Measurements from ENCODE around the gene COL4A2. TPM values are rescaled to one million over a fixed set of nuclear protein-coding genes. Genes with fewer than 3 reads are reported as not detected.
A peak's percentile ranks its signal among the peaks of the same experiment; 100 is the strongest.

COL4A2 gene
- total RNA-seq, 1 donor from 2014 or later = 1,414 TPM

- DNase-seq (ENCODE audit: low read depth) = no peak
- peaks cover 4% of the 10 kb centered on the region for H3K4me1 ChIP-seq (ENCODE audit: insufficient read depth, low read length)
- no peak overlapping the region for H3K9ac ChIP-seq (ENCODE audit: low read length)
- Mint-ChIP-seq H3K27me3 (ENCODE audit: low read depth, unreplicated experiment) (no peaks in the 10 kb centered on the region), H3K9me3 (ENCODE audit: unreplicated experiment) (no peaks in the 10 kb centered on the region), H3K4me3 (ENCODE audit: unreplicated experiment) (no peak overlapping the region), H3K4me1 (ENCODE audit: low read depth, unreplicated experiment) (peaks cover 35% of the 10 kb centered on the region), H3K27ac (ENCODE audit: unreplicated experiment) (peak overlapping the region; percentile 8), H3K36me3 (ENCODE audit: low read depth, unreplicated experiment) (peaks cover 34% of the 10 kb centered on the region)
- no peak overlapping the region for H2AFZ ChIP-seq (ENCODE audit: low read depth, low read length)
- peaks cover 36% of the 10 kb centered on the region for H3K36me3 ChIP-seq (ENCODE audit: insufficient read depth, low read length)
- no peak overlapping the region for H3K4me3 ChIP-seq (ENCODE audit: insufficient read depth, low read depth, low read length)
- TF ChIP-seq EZH2 (IDR thresholded peaks at IDR 0.05; ENCODE audit: insufficient read depth, low read length) = no peak
- TF ChIP-seq, protein P1, sequence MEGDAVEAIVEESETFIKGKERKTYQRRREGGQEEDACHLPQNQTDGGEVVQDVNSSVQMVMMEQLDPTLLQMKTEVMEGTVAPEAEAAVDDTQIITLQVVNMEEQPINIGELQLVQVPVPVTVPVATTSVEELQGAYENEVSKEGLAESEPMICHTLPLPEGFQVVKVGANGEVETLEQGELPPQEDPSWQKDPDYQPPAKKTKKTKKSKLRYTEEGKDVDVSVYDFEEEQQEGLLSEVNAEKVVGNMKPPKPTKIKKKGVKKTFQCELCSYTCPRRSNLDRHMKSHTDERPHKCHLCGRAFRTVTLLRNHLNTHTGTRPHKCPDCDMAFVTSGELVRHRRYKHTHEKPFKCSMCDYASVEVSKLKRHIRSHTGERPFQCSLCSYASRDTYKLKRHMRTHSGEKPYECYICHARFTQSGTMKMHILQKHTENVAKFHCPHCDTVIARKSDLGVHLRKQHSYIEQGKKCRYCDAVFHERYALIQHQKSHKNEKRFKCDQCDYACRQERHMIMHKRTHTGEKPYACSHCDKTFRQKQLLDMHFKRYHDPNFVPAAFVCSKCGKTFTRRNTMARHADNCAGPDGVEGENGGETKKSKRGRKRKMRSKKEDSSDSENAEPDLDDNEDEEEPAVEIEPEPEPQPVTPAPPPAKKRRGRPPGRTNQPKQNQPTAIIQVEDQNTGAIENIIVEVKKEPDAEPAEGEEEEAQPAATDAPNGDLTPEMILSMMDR (IDR thresholded peaks at IDR 0.05; ENCODE audit: insufficient read depth, low read depth, low read length) = no peak
- no peak overlapping the region for H3K27ac ChIP-seq (ENCODE audit: low read depth, low read length)
- no peak overlapping the region for H3K4me2 ChIP-seq (ENCODE audit: low read length)
- peaks cover 100% of the 10 kb centered on the region for H3K79me2 ChIP-seq (ENCODE audit: insufficient read depth, low read length)
- no peaks in the 10 kb centered on the region for H3K9me3 ChIP-seq (ENCODE audit: insufficient read depth, low read depth, low read length)
- H3K27me3 ChIP-seq (ENCODE audit: insufficient read depth, low read length) = no peaks in the 10 kb centered on the region
- peak; percentile 17 for FAIRE-seq
- peaks cover 100% of the 10 kb centered on the region for H4K20me1 ChIP-seq (ENCODE audit: insufficient read depth, low read length)
Observed at GRCh38 chr13:110273254-110273653, 33.8 kb upstream of the COL4A2 start.

DNA sequence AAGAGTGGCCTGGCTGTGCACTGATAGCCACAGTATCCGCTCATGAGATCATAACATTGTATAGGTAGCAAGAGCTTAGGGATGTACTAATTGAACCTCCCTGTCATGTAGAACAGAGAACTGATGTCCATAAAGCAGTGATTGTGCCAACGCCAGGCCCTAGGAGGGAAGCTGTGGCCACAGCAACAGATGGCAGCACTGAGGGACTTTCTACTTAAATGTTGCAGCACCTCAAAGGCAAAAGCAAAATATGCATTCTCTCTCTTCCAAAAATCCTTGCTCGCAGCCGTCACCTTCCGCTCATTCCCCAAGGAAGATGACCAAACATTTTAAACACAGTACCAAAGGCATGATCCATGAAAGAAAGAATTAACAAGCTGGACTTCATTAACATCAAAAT, 32.4 kb upstream of the COL4A2 start:
- H3K79me2 ChIP-seq (ENCODE audit: insufficient read depth, low read length) = peaks cover 100% of the 10 kb centered on the region
- FAIRE-seq (peak; percentile 5), DNase-seq (ENCODE audit: low read depth) (no peak)
- no peak overlapping the region for H3K4me2 ChIP-seq (ENCODE audit: low read length)
- no peak overlapping the region for H3K27ac ChIP-seq (ENCODE audit: low read depth, low read length)
- H3K4me3 ChIP-seq (ENCODE audit: insufficient read depth, low read depth, low read length) = no peak overlapping the region
- H3K4me1 ChIP-seq (ENCODE audit: insufficient read depth, low read length) = peaks cover 6% of the 10 kb centered on the region
- no peaks in the 10 kb centered on the region for H3K27me3 ChIP-seq (ENCODE audit: insufficient read depth, low read length)
- no peak overlapping the region for H2AFZ ChIP-seq (ENCODE audit: low read depth, low read length)
- H3K4me1 Mint-ChIP-seq (ENCODE audit: low read depth, unreplicated experiment) = peaks cover 41% of the 10 kb centered on the region
- peaks cover 29% of the 10 kb centered on the region for H3K36me3 Mint-ChIP-seq (ENCODE audit: low read depth, unreplicated experiment)
- H3K9me3 ChIP-seq (ENCODE audit: insufficient read depth, low read depth, low read length) = no peaks in the 10 kb centered on the region
- H4K20me1 ChIP-seq (ENCODE audit: insufficient read depth, low read length) = peaks cover 100% of the 10 kb centered on the region
- no peak overlapping the region for H3K4me3 Mint-ChIP-seq (ENCODE audit: unreplicated experiment)
- TF ChIP-seq, protein P1 (IDR thresholded peaks at IDR 0.05; ENCODE audit: insufficient read depth, low read depth, low read length) = no peak
- no peak for TF ChIP-seq EZH2 (IDR thresholded peaks at IDR 0.05; ENCODE audit: insufficient read depth, low read length)
- H3K36me3 ChIP-seq (ENCODE audit: insufficient read depth, low read length) = peaks cover 30% of the 10 kb centered on the region
- H3K9me3 Mint-ChIP-seq (ENCODE audit: unreplicated experiment) = no peaks in the 10 kb centered on the region
- no peaks in the 10 kb centered on the region for H3K27me3 Mint-ChIP-seq (ENCODE audit: low read depth, unreplicated experiment)
- no peak overlapping the region for H3K27ac Mint-ChIP-seq (ENCODE audit: unreplicated experiment)
- H3K9ac ChIP-seq (ENCODE audit: low read length) = no peak overlapping the region

DNA sequence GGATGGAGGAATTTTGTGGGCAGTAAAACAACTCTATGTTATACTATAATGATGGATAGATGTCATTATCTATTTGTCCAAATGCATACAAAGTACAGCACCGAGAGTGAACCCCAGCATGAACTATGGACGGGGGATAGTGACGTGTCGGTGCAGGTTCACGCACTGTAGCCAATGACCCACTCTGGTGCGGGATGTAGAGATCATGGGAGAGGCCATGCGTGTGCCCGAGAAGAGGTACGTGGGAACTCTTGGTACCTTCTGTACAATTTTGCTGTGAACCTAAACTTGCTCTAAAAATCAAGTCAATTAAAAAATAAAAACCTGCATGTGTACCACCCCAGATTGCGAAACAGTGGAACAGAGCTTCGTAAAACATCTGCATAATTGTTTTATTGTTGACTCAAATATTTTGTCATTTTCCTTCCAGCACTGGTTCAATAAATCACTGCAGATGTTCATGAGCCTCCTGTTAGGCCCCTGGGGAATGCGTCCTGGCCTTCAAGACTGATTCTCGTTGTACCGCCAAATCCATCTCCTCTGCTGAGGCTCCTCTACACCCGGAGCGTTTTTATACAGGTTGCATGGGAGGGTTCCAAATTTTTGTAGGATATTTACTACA, 31.0 kb upstream of the COL4A2 start:
- Histone ChIP-seq H3K27ac (ENCODE audit: low read depth, low read length) (no peak overlapping the region), H3K9me3 (ENCODE audit: insufficient read depth, low read depth, low read length) (no peaks in the 10 kb centered on the region), H3K36me3 (ENCODE audit: insufficient read depth, low read length) (peaks cover 20% of the 10 kb centered on the region), H3K4me3 (ENCODE audit: insufficient read depth, low read depth, low read length) (no peak overlapping the region), H3K4me2 (ENCODE audit: low read length) (no peak overlapping the region), H2AFZ (ENCODE audit: low read depth, low read length) (no peak overlapping the region), H4K20me1 (ENCODE audit: insufficient read depth, low read length) (peaks cover 100% of the 10 kb centered on the region), H3K4me1 (ENCODE audit: insufficient read depth, low read length) (peaks cover 7% of the 10 kb centered on the region), H3K9ac (ENCODE audit: low read length) (no peak overlapping the region), H3K79me2 (ENCODE audit: insufficient read depth, low read length) (peaks cover 100% of the 10 kb centered on the region), H3K27me3 (ENCODE audit: insufficient read depth, low read length) (no peaks in the 10 kb centered on the region)
- Mint-ChIP-seq H3K36me3 (ENCODE audit: low read depth, unreplicated experiment) (peaks cover 28% of the 10 kb centered on the region), H3K27ac (ENCODE audit: unreplicated experiment) (no peak overlapping the region), H3K27me3 (ENCODE audit: low read depth, unreplicated experiment) (no peaks in the 10 kb centered on the region), H3K4me1 (ENCODE audit: low read depth, unreplicated experiment) (peaks cover 46% of the 10 kb centered on the region), H3K4me3 (ENCODE audit: unreplicated experiment) (no peak overlapping the region), H3K9me3 (ENCODE audit: unreplicated experiment) (no peaks in the 10 kb centered on the region)
- no peak for TF ChIP-seq EZH2 (IDR thresholded peaks at IDR 0.05; ENCODE audit: insufficient read depth, low read length)
- TF ChIP-seq, protein P1 (IDR thresholded peaks at IDR 0.05; ENCODE audit: insufficient read depth, low read depth, low read length) = no peak
- FAIRE-seq (no peak), DNase-seq (ENCODE audit: low read depth) (no peak)

Measured in astrocyte (in vitro differentiated cells and primary cell).